Measurements from ENCODE around the gene PODN.

PODN gene

GRCh38 chr1:53131590-53131938 lies 69.6 kb downstream of the PODN start:
- no peak for DNase-seq (ENCODE audit: low spot score)

DNA sequence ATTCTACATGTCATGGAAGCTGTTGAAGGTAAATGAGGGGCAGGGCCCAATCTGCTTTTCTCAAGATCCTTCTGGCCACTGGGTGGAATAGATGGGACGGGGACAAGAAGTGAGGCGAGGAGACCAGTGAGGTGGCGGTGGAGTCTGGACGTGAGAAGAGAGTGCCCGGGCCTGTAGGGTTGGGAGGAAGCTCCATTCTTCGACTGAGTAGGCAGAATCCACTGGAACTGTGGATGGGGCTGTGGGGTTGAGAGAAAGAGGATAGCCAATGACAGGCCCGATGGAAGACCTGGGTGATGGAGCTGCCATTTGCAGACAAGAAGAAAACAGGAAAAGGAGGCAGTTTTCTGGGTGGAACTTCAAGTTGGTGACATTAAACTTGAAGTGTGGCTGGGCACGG lies 70.2 kb downstream of the PODN start:
- no peak for DNase-seq (ENCODE audit: low spot score)

DNA sequence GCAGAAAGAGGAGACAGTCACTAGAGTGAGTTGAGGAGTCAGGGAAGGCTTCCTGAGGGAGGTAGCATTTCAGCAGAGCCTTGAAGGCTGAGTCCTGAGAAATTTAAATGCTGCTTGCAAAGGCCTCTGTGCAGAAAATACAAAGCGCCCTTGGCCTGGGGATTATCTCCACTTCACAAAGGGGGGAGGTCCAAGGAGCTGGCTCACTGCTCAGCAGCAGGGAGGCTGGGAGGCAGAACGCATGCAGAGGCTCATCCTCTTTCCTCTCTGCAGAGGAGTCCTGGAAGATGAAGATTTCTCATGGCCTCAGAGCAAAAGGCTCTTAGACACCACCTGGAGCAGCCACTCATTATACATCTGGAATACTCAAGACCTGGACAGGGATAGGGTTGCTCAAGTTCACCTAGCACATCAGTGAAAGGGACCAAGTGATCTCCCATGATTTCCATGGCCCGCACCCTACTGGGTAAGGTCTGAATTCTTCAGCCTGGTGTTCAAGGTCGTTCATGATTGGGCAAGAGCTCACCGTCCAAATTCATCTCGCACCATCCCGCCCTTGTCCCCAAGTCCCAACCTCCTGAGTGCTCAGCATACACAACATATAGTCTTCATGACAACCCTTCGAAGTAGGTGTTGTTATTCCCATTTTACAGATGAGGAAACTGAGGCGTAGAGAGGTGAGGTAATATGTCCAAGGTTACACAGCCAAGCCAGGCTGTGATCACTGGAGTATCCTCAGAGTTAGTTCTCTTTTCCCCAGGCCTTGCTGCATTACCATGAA lies 71.4 kb downstream of the PODN start:
- no peak for DNase-seq (ENCODE audit: low spot score)

- DNase-seq (ENCODE audit: low spot score), result no peak
These were observed 72.1 kb downstream of the PODN start for GRCh38 chr1:53134042-53134485.
